NCI-H128 (cell line): Measurements from ENCODE around the gene OR4N5.

Source experiments
- DNase-seq: peaks from one replicate; lab custom pipeline; 2025; ENCODE audit not compliant: unreplicated experiment; lab: John Stamatoyannopoulos, UW

The OR4N5 gene

GRCh38 chr14:20194101-20194500 lies 55.5 kb downstream of the OR4N5 start:
- no peak for DNase-seq
